HG02642 (cell line): ENCODE data around the gene ITGB8.

Source experiments
- ATAC-seq: cut with Tn5 transposase; IDR thresholded peaks from one replicate; pipeline ENCODE4 v1.9.1; 2021; ENCODE audit warnings: mild to moderate bottlenecking; ENCODE audit not compliant: unreplicated experiment, poor library complexity

The ITGB8 gene

DNA sequence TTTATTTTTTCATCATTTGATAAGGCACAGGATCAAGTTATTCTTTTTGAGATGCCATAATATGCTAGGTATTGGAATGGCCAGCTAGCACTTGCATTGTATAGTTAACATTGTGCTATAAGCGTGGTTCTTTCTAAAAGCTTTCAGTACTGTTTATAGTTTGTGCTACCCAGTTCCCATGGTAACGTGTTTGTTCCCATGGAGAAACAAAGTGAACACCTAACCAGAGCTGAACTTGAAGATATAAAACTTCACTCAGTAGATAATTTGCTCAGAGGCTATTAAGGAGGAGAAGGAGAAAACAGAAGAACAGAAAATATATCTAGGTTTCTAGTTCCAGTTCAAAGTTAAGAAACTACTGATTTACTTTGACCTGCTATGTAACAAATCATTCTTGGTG, 23.6 kb upstream of the ITGB8 start:
- ATAC-seq, result peak; percentile 67

- no peak for ATAC-seq
Measured at GRCh38 chr7:20307901-20308300, 22.8 kb upstream of the ITGB8 start.

DNA sequence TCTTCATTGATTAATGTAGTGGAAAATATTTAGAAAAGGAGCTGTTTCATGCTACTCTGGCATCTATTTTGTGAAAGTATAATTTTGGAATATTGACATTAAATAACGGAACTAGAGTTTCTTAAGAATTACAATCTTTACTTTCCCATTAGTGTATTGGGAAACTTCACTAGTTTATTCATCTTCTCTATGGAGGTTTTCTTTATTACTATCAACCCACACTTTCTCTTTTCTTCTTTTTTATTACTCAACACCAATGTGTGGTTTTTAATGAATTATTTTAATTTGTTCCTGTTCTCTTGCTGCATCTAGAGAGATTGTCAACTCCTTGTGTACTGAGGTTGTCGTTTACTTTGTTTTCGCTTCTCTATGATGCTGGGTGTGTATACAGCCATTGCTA, 20.4 kb upstream of the ITGB8 start:
- ATAC-seq, result no peak

DNA sequence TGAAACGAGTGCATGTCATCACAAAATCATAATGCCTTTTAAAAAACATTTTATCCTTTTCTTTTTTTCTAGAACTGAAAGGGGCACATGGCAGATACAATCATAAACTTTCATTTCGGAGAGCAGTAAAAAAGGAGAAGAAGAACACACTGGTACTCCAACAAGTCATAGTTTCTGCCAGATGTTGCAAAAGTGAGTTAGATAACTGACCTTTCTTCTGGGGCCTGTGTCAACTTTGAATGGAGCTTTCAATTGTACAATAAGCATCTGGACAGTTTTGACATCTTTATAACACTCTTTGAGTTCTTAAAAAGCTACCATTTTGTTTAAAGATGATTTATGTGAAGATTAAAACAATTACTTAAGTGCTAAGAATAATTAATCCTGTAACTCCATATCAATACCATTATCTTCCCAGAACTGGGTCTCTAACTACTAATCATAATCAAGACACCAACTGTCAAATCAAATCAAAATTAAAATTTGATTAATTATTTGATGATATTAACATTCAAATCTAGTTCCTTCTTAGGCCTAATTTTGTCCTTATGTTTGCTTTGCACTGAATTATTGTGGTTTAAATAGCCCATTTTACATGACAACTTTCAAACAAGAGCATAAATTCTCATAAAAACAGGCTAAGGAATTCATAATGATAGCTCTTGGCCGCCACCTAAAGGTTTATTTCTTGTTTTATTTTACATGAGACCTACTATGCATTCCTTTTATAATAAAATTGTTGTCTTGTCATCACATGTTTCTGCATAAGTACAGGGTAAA, 19.5 kb upstream of the ITGB8 start:
- ATAC-seq, result no peak

DNA sequence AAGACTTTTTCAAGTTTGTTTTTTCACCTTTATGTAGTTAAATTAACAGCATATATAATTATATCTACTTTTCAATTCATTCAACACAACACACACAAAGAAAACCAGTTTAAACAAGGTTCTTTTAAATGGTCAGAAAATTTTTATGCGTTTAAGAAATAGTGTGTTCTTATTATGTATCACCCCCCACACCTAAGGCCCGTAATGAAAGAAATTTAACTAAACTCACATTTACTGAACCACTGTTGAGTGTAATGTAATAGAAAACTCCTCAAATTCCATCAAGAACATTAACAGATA, 19.0 kb upstream of the ITGB8 start:
- ATAC-seq, result no peak

DNA sequence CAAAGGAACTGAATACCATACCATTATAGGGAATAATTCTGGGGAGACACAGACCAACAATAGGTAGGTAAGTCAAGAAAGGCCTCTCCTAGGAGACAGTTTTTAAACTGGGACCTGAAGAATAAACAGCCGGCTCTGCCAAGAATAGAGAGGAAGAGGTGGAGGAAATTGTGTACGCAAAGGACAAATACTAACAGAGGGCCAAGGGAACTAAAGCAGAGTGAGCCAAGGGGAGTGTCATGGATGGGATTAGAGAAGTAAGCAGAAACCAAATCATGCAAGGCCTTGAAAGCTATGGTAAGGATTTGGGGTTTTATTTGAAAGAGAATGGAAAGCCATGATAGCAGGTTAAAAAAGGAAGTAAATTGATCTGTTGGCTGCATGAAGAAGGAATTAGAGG, 18.1 kb upstream of the ITGB8 start:
- ATAC-seq, result no peak

DNA sequence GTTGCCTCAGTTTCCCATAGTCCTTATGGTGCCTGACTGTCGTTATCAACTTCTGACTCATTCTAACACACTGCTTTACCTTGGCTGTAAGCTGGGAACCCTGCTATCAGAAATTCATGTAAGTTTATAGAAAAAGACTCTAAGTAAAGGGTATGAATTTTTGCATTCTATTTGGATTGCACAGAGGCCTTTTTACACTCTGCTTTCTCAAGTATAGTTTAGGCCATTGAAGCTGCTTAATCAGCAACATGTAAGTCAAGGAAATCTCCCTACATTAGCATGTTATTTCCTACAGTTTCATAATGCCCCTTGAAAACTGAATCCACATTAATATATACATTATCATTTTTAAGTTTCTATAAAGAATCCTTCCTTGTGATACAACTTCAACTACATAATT, 17.1 kb upstream of the ITGB8 start:
- ATAC-seq, result no peak

- no peak for ATAC-seq
Measured at GRCh38 chr7:20314198-20314597, 16.5 kb upstream of the ITGB8 start.

GRCh38 chr7:20316706-20317105, 14.0 kb upstream of the ITGB8 start:
- no peak for ATAC-seq

DNA sequence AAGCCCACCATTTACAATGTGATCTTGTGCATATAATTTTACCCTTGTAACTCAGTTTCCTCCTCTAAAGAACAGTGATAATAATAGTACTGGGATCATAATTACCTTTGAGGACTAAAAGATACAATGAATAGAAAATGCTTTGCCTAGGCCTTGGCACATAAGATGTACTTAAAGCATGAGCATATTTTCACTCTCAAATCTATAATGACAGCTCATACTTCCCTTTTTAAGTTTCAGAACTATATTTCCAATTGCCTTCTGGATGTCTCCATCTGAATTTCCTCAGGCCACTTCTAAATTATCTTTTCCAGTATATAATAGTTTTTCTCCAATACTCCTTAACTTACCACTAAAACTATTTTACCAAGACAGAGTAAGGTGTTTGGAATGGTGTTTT, 13.3 kb upstream of the ITGB8 start:
- ATAC-seq, result no peak

DNA sequence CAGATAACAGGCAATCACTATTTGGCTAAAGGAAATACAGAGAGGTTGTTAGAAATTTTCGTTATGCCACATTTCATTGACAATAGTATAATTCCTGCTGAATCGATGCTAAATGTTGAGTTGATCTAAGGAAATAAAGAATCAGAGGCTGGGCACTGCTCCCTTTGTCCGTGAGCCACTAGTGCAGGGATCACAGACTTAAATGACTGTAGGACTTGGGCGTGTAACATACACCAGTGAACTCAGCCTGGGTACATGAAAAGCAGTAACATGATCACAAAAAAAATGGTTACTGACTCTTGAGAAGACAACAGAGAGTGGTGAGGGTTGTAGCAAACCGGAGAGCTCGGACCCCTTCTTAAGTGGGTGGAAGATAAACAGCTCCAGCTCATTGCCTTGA, 11.8 kb upstream of the ITGB8 start:
- no peak for ATAC-seq

DNA sequence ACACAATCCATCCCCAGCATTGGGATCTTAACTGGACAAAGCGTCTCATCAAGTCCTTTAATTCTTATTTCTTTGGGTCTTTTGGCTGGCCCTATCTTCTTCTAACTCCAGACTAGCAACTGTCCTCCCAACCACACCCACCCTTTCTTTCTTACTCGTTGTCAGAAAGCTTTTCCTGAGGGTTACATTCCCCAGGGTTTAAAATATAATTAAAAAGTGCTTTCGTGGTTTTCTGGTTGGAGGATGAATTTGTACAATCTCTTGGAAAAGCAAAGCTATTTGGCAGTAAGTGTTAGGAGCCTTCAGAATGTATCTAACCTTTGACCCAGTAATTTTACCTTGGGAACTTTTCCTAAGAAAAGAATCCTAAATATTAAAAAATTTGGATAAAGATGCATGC, 10.4 kb upstream of the ITGB8 start:
- ATAC-seq, result no peak

DNA sequence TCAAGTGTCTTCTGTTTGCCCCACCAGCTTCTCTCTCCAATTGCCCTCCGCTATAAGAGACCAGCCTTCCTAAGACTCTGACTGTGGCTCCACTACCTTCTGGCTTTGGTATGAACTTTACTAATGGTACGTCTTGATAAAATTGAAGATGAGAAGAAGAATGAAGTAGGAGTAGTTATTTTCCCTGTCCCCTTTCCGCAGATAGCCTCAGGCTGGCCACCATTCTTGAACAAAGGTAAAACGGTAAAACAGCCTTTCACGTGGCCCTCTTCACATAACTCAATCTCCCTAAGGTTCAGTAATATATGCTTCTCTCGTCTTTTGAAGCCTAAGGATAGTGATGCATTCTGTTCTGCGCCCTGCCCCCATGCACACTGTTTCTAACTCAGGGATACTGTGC, 9.9 kb upstream of the ITGB8 start:
- no peak for ATAC-seq

GRCh38 chr7:20323595-20323994, 7.1 kb upstream of the ITGB8 start:
- no peak for ATAC-seq

DNA sequence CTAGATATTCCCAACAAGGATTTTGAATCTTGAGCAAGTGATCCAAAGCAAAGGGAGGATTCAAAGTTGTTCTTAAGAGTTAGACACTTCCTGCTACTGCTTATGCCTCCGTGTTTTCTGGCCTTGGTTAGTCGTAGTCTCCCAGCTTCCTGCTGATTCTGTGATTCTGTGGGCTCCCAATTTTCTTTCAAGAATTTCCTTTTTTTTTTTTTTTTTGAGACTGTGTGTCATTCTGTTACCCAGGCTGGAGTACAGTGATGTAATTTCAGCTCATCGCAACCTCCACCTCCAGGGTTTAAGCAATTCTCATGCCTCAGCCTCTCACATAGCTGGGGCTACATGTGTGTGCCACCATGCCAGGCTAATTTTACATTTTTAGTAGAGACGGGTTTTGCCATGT, 4.4 kb upstream of the ITGB8 start:
- no peak for ATAC-seq

DNA sequence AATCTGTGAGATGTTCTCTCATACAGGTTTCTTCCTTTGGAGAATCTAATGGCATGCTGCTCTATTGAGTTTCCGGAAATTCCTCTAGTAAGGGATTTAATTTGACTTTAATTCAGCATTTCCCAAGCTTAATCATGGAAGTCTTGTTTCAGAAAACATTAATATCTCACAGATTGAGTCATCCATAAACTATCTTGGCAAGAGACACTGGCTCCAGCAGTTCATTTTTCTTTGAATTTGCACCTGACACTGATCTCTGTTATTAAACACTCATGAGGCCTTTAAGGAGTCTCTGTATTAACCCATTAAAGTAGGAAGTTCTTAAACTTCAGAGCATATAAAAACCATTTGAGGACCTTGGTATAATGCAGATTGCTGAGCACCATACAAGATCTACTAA, 3.6 kb upstream of the ITGB8 start:
- ATAC-seq, result no peak

DNA sequence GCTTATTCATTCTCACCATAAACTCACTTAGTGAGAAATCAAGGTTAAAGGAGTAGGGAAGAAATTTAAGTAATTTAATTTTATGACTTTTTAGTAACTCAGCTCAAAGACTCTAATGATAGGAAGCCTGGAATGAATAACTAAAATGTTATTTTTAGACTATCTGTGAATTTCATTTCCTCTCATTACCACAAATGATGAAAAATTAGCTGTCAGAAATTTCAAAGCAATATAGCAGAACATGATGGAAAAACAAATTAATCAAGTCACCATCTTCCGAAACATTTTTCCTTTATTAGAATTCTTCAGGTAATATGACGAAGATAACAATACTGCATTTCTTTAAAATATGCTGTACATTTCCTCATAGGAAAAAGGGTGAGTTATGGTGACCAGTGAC, 2.7 kb upstream of the ITGB8 start:
- no peak for ATAC-seq

- no peak for ATAC-seq
Measured at GRCh38 chr7:20328692-20329091, 2.0 kb upstream of the ITGB8 start.

- peak; percentile 39 for ATAC-seq
Measured at GRCh38 chr7:20329389-20330238, 1.1 kb upstream of the ITGB8 start.

- peak; percentile 37 for ATAC-seq
Measured at GRCh38 chr7:20330928-20331909, 519 bp downstream of the ITGB8 start.
